Measurements from ENCODE around the gene SIGLEC1. TPM values are rescaled to one million over a fixed set of nuclear protein-coding genes. Genes with fewer than 3 reads are reported as not detected.

Gene SIGLEC1
- total RNA-seq, 4 donors from 2014 or later = 0.61 to 3.0 (median 2.6) TPM

- no peaks in the 10 kb centered on the region for H3K4me1 ChIP-seq
- no peak for ATAC-seq
- TF ChIP-seq CTCF (IDR thresholded peaks at IDR 0.05 in 4 of 5, conservative IDR thresholded peaks at IDR 0.05 in 1 of 5) (no peak), POLR2A (IDR thresholded peaks at IDR 0.05) (no peak)
- in situ Hi-C loops (cut with MboI; ENCODE audit: low sequenced_read_pairs in 4 of 4) = loop anchor here in 1 of 4 donors (10.0 kb wide), 1 partner anchor 45 kb away; the partner anchor contains the start of gene SIGLEC1
- DNase-seq = no peak
- intact Hi-C loops (cut with DNase I; ENCODE audit: low total_unique reads) = no loop called here
- peaks cover 0 to 3% (median 0%) of the 10 kb centered on the region in 3 donors for H3K27me3 ChIP-seq
- H3K4me3 ChIP-seq = no peak overlapping the region
- H3K27ac ChIP-seq = no peak overlapping the region
- no peaks in the 10 kb centered on the region for H3K9me3 ChIP-seq
- no peaks in the 10 kb centered on the region for H3K36me3 ChIP-seq
Measured at GRCh38 chr20:3669710-3670367, 42.6 kb downstream of the SIGLEC1 start.

GRCh38 chr20:3667434-3668037 lies 44.9 kb downstream of the SIGLEC1 start:
- ATAC-seq = no peak
- in situ Hi-C loops (cut with MboI; ENCODE audit: low sequenced_read_pairs in 4 of 4) = loop anchor here in 1 of 4 donors (10.0 kb wide), 1 partner anchor 47 kb away; the partner anchor contains the start of gene SIGLEC1

GRCh38 chr20:3663858-3664257 lies 48.5 kb downstream of the SIGLEC1 start:
- ATAC-seq = no peak
- peaks cover 15 to 23% (median 19%) of the 10 kb centered on the region in 3 donors for H3K27me3 ChIP-seq
- H3K4me3 ChIP-seq = no peak overlapping the region
- in situ Hi-C loops (cut with MboI; ENCODE audit: low sequenced_read_pairs in 4 of 4) (loop anchor here in 1 of 4 donors (10.0 kb wide), 1 partner anchor 51 kb away; the partner anchor contains the start of gene SIGLEC1), intact Hi-C loops (cut with DNase I; ENCODE audit: low total_unique reads) (no loop called here)
- no peak overlapping the region for H3K27ac ChIP-seq
- no peaks in the 10 kb centered on the region for H3K36me3 ChIP-seq
- H3K9me3 ChIP-seq = no peaks in the 10 kb centered on the region
- TF ChIP-seq POLR2A (IDR thresholded peaks at IDR 0.05) = no peak
- TF ChIP-seq CTCF (IDR thresholded peaks at IDR 0.05 in 4 of 5, conservative IDR thresholded peaks at IDR 0.05 in 1 of 5) = no peak
- H3K4me1 ChIP-seq = no peaks in the 10 kb centered on the region
- no peak for DNase-seq

More at GRCh38 chr20:3667434-3668037, 44.9 kb downstream of the SIGLEC1 start:
- intact Hi-C loops (cut with DNase I; ENCODE audit: low total_unique reads) = no loop called here
- H3K27ac ChIP-seq = no peak overlapping the region
- H3K4me3 ChIP-seq = no peak overlapping the region
- no peak for DNase-seq
- no peaks in the 10 kb centered on the region for H3K36me3 ChIP-seq
- no peaks in the 10 kb centered on the region for H3K9me3 ChIP-seq
- peaks cover 0 to 2% (median 0%) of the 10 kb centered on the region in 3 donors for H3K27me3 ChIP-seq
- no peak for TF ChIP-seq CTCF (IDR thresholded peaks at IDR 0.05 in 4 of 5, conservative IDR thresholded peaks at IDR 0.05 in 1 of 5)
- H3K4me1 ChIP-seq = no peaks in the 10 kb centered on the region

GRCh38 chr20:3663031-3663701 lies 49.2 kb downstream of the SIGLEC1 start, which contains the start of gene GFRA4:
Gene GFRA4 (minus strand): TSS chr20:3663399. CDS start chr20:3663399, 0 bp downstream.
- Histone ChIP-seq H3K27ac (no peak within 1 kb of the TSS), H3K27me3 (peaks cover 15 to 23% (median 19%) of the 10 kb centered on the region in 3 donors), H3K9me3 (no peaks in the 10 kb centered on the region), H3K36me3 (no peaks in the 10 kb centered on the region), H3K4me1 (no peaks in the 10 kb centered on the region), H3K4me3 (no peak within 1 kb of the TSS)
- DNase-seq = no peak
- ATAC-seq = no peak
- in situ Hi-C loops (cut with MboI; ENCODE audit: low sequenced_read_pairs in 4 of 4) = loop anchor here in 1 of 4 donors (10.0 kb wide), 1 partner anchor 52 kb away; the partner anchor contains the start of gene SIGLEC1
- intact Hi-C loops (cut with DNase I; ENCODE audit: low total_unique reads) = no loop called here
- TF ChIP-seq POLR2A (IDR thresholded peaks at IDR 0.05) (no peak), CTCF (IDR thresholded peaks at IDR 0.05 in 4 of 5, conservative IDR thresholded peaks at IDR 0.05 in 1 of 5) (no peak)

Other genes starting within 250 kb of the SIGLEC1 start
- gene ATRN, start 241.6 kb downstream of the SIGLEC1 start, total RNA-seq = 10 to 100 TPM; 14.4 to 20.0 (median 16.3) TPM
- gene GFRA4, start 49.2 kb downstream of the SIGLEC1 start, total RNA-seq = not detected
- 1 to 10 TPM; 2.6 to 6.4 (median 3.1) TPM for gene ADAM33, start 30.6 kb downstream of the SIGLEC1 start, total RNA-seq
- 1 to 10 TPM; 3.7 to 8.5 (median 5.8) TPM for gene HSPA12B, start 20.1 kb upstream of the SIGLEC1 start, total RNA-seq
- 10 to 100 TPM in 2 of 4 donors, 1 to 10 TPM in 2; 5.9 to 16.4 (median 9.6) TPM for gene ADISSP, start 55.2 kb upstream of the SIGLEC1 start, total RNA-seq
- not detected for gene SPEF1, start 68.8 kb upstream of the SIGLEC1 start, total RNA-seq
- 100 to 1,000 TPM in 3 of 4 donors, 10 to 100 TPM in 1; 67.5 to 186 (median 143) TPM for gene CENPB, start 74.1 kb upstream of the SIGLEC1 start, total RNA-seq
- gene CDC25B, start 83.7 kb upstream of the SIGLEC1 start, total RNA-seq = 10 to 100 TPM in 2 of 4 donors, 1 to 10 TPM in 2; 2.3 to 17.3 (median 10.1) TPM
- 10 to 100 TPM; 11.6 to 20.9 (median 17.3) TPM for gene AP5S1, start 107.9 kb upstream of the SIGLEC1 start, total RNA-seq
- 10 to 100 TPM; 37.9 to 64.5 (median 44.4) TPM for gene MAVS, start 134.2 kb upstream of the SIGLEC1 start, total RNA-seq
- gene PANK2, start 176.8 kb upstream of the SIGLEC1 start, total RNA-seq = 10 to 100 TPM; 18.2 to 25.8 (median 23.5) TPM